Progenitor cell of endocrine pancreas (in vitro differentiated cells): ENCODE measurements around the gene IQGAP2. TPM values are rescaled to one million over a fixed set of nuclear protein-coding genes. Genes with fewer than 3 reads are reported as not detected.

ENCODE experiments used
- DNase-seq: peaks from one replicate; pipeline ENCODE4 v3.0.0; 2021; ENCODE audit warnings: low spot score; ENCODE audit not compliant: unreplicated experiment
- H3K27ac Mint-ChIP-seq: 2 replicates; pipeline ENCODE4 v1.8.0; 2021; ENCODE audit warnings: mild to moderate bottlenecking, moderate library complexity, mixed read lengths
- H3K27me3 Mint-ChIP-seq: 2 replicates; pipeline ENCODE4 v1.8.0; 2021; ENCODE audit warnings: mixed read lengths
- H3K36me3 Mint-ChIP-seq: 2 replicates; pipeline ENCODE4 v1.8.0; 2022; ENCODE audit warnings: mixed read lengths; ENCODE audit not compliant: insufficient read depth
- H3K4me1 Mint-ChIP-seq: 2 replicates; pipeline ENCODE4 v1.8.0; 2021; ENCODE audit warnings: low read depth, mixed read lengths
- H3K4me3 Mint-ChIP-seq: 2 replicates; pipeline ENCODE4 v1.8.0; 2021; ENCODE audit warnings: low read depth, mild to moderate bottlenecking, moderate library complexity, mixed read lengths
- H3K9me3 Mint-ChIP-seq: 2 replicates; pipeline ENCODE4 v1.8.0; 2021; ENCODE audit warnings: low read depth, mixed read lengths
- total RNA-seq: library from RNA; stranded (reverse); gene quantifications from 2 replicates; pipeline ENCODE4 v1.2.1, GENCODE V29; 2021
- TF ChIP-seq, protein P1 (sequence below): fragments of 200-600 bp; sonication (generic); IDR thresholded peaks from one replicate; pipeline ENCODE4 v1.5.0; 2021; ENCODE audit warnings: antibody characterized with exemption, mild to moderate bottlenecking; ENCODE audit not compliant: unreplicated experiment

The IQGAP2 gene
- total RNA-seq, 1 donor from 2014 or later: 16.7 TPM

DNA sequence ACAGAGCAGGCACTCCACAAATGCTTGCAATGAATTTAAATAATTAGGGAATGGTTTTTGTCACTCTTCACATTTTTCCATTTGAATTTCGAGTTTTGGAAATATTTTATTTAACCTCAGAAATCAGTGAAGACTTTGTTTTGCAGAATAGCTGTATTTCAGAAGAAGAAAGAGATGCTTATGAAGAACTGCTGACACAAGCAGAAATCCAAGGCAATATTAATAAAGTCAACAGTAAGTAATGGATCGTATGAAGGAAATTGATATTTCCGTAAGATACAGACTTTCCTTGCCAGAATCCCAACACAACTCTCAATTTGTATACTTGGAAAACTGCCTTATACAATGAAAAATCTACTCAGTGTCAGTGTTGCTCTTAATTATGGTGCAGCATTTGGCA lies 189.6 kb downstream of the IQGAP2 start:
- TF ChIP-seq, protein P1, sequence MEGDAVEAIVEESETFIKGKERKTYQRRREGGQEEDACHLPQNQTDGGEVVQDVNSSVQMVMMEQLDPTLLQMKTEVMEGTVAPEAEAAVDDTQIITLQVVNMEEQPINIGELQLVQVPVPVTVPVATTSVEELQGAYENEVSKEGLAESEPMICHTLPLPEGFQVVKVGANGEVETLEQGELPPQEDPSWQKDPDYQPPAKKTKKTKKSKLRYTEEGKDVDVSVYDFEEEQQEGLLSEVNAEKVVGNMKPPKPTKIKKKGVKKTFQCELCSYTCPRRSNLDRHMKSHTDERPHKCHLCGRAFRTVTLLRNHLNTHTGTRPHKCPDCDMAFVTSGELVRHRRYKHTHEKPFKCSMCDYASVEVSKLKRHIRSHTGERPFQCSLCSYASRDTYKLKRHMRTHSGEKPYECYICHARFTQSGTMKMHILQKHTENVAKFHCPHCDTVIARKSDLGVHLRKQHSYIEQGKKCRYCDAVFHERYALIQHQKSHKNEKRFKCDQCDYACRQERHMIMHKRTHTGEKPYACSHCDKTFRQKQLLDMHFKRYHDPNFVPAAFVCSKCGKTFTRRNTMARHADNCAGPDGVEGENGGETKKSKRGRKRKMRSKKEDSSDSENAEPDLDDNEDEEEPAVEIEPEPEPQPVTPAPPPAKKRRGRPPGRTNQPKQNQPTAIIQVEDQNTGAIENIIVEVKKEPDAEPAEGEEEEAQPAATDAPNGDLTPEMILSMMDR: no peak
- DNase-seq: no peak
- H3K36me3 Mint-ChIP-seq: peaks cover 2% of the 10 kb centered on the region
- H3K4me3 Mint-ChIP-seq: no peak overlapping the region
- no peaks in the 10 kb centered on the region for H3K27me3 Mint-ChIP-seq
- no peaks in the 10 kb centered on the region for H3K9me3 Mint-ChIP-seq
- H3K27ac Mint-ChIP-seq: no peak overlapping the region
- no peaks in the 10 kb centered on the region for H3K4me1 Mint-ChIP-seq

DNA sequence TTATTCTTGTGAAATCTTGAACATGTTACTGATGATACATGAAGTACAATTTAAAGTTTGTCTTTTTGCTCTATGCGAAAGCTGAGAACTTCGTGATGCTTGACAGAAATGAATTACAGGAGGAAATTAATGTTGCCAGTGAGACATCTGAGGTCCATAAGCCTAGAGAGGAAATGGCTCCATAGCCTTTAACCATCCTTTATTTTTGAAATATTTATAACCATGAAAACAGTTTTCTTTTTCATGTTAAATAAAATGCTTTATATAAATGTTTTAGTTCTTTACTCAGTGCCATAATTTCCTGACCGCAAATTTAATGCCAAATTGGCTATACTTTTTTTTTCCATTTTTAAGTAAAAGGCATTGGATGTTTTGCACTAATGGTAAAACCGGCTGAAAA lies 191.0 kb downstream of the IQGAP2 start:
- Mint-ChIP-seq H3K27me3 (no peaks in the 10 kb centered on the region), H3K36me3 (peaks cover 2% of the 10 kb centered on the region), H3K27ac (no peak overlapping the region), H3K4me1 (no peaks in the 10 kb centered on the region), H3K9me3 (no peaks in the 10 kb centered on the region), H3K4me3 (no peak overlapping the region)
- no peak for DNase-seq
- TF ChIP-seq, protein P1: no peak

- no peaks in the 10 kb centered on the region for H3K27me3 Mint-ChIP-seq
- peaks cover 2% of the 10 kb centered on the region for H3K36me3 Mint-ChIP-seq
- H3K4me1 Mint-ChIP-seq: no peaks in the 10 kb centered on the region
- no peaks in the 10 kb centered on the region for H3K9me3 Mint-ChIP-seq
- TF ChIP-seq, protein P1: no peak
- no peak overlapping the region for H3K4me3 Mint-ChIP-seq
- no peak overlapping the region for H3K27ac Mint-ChIP-seq
- no peak for DNase-seq
Measured at GRCh38 chr5:76595755-76596481, 192.8 kb downstream of the IQGAP2 start.

DNA sequence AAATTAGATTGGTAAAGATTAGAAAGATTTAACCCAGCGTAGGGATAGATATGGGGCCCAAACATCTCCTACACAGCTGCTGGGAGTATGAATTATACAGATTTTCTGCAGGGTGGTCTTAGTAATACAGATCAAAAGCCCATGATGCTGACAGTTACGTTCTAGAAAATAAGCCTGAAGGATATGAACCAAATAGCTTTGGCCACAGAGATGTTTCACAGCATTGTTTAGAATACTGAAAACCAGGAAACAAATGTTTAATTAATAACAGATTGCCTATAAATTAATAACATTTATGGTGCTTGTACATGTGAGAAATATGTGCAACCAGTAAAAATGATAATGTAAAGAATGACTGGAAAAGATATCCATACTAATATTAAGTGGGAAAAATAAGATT lies 195.4 kb downstream of the IQGAP2 start:
- Mint-ChIP-seq H3K27ac (no peak overlapping the region), H3K36me3 (no peaks in the 10 kb centered on the region), H3K4me1 (no peaks in the 10 kb centered on the region), H3K4me3 (no peak overlapping the region), H3K9me3 (no peaks in the 10 kb centered on the region), H3K27me3 (no peaks in the 10 kb centered on the region)
- DNase-seq: no peak
- TF ChIP-seq, protein P1: no peak

- no peak for DNase-seq
- TF ChIP-seq, protein P1: no peak
- no peaks in the 10 kb centered on the region for H3K9me3 Mint-ChIP-seq
- H3K27ac Mint-ChIP-seq: no peak overlapping the region
- no peak overlapping the region for H3K4me3 Mint-ChIP-seq
- H3K36me3 Mint-ChIP-seq: no peaks in the 10 kb centered on the region
- H3K4me1 Mint-ChIP-seq: no peaks in the 10 kb centered on the region
- no peaks in the 10 kb centered on the region for H3K27me3 Mint-ChIP-seq
Measured at GRCh38 chr5:76600716-76601115, 197.6 kb downstream of the IQGAP2 start.
